NCI-H128 (cell line): ENCODE results near the gene ARL4A.
"Not testable (repeated sequence)": the region's sequence is repeated elsewhere in the genome, so short reads cannot be mapped to it uniquely, and the experiment has no call there.

ENCODE experiments used
- DNase-seq: peaks from one replicate; lab custom pipeline; 2025; ENCODE audit not compliant: unreplicated experiment; lab: John Stamatoyannopoulos, UW

The ARL4A gene

DNA sequence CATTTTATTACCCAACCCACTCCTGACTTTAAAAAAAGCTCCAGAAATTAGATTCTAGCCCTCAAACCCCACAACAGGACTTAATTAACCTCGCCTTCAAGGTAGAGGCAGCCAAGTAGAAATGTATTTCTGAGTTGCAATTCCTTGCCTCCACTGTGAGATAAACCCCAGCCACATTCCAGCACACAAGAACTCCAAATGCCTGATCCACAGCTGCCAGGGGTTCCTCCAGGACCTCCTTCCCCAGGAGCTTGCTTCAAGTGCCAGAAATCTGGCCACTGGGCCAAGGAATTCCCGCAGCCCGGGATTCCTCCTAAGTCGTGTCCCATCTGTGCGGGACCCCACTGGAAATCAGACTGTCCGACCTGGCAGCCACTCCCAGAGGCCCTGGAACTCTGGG lies 25.9 kb upstream of the ARL4A start:
- no peak for DNase-seq

- no peak for DNase-seq
Observed at GRCh38 chr7:12670000-12670729, 17.3 kb upstream of the ARL4A start.

- no peak for DNase-seq
Observed at GRCh38 chr7:12670743-12671520, 16.5 kb upstream of the ARL4A start.

DNA sequence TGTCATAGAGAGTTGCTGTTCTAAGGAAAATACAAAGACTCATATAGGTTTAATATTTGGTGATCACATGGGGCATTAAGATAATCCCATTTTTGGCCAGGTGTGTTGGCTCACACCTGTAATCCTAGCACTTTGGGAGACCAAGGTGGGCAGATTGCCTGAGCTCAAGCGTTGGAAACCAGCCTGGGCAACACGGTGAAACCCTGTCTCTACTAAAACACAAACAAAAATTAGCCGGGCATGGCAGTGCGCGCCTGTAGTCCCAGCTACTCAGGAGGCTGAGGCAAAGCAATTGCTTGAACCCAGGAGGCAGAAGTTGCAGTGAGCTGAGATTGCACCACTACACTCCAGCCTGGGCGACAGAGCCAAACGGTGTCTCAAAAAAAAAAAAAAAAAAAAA lies 14.0 kb upstream of the ARL4A start:
- not testable (repeated sequence) for DNase-seq

DNA sequence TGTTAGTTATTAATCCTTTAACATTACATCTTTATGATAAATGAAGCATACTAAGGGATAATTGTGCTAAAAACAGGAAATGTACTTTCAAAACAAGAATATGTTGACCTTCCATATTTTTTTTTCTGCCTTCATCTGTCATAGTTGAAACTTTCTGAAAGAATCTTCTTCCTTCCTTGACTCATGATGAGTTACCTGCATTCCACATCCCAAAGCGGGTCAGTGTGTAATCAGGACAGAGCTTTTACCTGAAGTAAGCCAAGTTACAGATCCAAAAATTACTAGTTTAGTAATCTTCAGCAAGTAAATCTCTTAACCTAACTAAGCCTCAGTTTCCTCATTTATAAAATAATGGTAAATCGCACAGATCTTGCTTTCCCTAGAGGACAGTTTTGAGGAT lies 13.4 kb upstream of the ARL4A start:
- DNase-seq = no peak

DNA sequence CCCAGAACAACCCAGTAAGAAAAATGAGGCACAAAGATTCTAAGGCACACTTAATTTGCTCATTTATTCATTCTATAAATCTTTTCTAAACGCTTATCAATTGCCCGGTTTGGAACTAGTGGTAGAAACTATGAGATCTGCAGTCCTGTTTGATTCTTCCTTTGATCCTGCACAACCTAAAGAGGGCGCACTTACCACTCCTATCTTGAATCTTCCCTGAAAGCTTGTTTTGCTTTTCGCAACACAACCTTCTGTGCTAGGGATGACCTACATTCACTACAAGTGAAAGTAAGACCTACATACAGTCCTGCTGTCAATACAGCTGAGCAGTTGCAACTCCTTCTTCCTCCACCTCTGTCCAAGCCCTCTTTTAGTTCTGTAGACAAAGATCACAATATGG lies 12.6 kb upstream of the ARL4A start:
- DNase-seq = no peak

GRCh38 chr7:12683678-12684585 lies 3.5 kb upstream of the ARL4A start:
- no peak for DNase-seq

- DNase-seq = no peak
Observed at GRCh38 chr7:12684733-12685132, 2.7 kb upstream of the ARL4A start.

DNA sequence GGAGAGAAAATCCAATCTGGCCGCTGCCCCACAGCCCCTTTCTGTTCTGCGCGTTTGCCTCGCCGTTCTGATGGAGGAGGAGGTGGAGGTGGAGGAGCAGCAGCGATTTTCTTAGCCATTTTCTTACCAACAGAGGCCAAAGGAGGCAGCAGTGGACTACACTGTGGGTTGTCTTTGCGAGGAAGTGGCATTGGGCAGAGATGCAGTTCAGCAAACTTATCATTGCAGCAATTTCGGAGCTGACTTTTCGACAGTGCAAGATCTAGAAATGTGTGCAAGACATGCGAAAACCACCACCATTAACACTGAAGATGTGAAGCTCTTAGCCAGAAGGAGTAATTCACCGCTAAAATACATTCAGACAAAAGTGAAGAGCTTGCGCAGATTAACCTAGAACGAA lies 1.9 kb upstream of the ARL4A start:
- DNase-seq = no peak

GRCh38 chr7:12686234-12686890 lies 1.1 kb upstream of the ARL4A start:
- DNase-seq = peak; percentile 82

DNA sequence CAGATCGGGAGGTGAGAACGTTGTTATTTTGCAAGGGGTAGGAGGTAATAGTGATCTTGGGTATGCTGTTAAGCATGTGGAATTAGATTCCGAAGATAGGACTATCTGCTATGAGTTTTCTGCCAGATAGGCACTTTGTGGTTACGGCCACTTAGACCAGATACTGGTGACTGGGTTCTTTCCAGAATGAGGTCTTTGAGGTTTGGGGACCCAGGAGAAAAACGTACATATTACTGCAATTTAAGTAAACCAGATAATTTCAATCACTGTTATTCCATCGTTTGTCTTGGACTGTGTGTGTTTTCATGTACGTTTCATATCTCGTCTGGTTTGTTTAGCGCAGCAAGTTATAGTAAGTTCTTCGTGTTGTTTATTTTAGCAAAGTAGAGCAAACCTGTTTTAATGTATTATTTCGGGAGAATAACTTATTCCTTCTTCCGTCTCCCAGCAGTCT lies 312 bp downstream of the ARL4A start:
- no peak for DNase-seq

DNA sequence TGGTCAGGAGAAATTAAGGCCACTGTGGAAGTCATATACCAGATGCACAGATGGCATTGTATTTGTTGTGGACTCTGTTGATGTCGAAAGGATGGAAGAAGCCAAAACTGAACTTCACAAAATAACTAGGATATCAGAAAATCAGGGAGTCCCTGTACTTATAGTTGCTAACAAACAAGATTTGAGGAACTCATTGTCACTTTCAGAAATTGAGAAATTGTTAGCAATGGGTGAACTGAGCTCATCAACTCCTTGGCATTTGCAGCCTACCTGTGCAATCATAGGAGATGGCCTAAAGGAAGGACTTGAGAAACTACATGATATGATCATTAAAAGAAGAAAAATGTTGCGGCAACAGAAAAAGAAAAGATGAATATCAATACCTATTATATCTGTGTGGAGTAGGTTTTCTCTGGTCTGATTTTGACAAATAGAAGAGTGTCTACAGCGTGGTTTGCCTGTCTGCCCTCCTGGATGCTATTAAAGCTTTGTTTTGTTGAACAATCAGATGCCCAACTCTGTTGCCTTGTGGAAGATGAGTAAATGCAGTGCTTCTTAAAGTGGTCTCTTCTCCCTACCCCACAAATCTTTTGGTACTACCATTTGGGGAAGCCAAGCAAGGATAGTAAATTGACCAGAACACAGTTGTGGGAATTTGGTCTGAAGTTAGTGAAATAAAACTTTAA lies 1.2 kb downstream of the ARL4A start:
- not testable (repeated sequence) for DNase-seq

DNA sequence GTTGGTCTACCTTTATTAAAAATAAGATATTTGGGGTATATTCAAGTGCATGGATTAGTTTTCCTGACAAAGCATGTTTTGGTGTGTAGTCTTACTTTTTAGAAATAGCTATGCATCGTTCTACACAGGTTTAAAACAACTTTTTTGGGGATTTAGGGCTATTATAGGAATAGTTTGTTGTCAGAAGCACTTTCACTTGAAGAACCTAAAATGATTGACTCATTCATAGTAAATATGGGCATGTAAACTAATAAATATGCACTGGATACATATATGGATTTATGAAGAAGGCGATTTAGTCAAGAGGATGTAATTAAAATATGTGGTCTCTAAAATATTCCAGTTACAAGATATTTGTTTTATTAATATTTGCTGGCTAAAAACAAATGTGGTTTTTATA lies 2.0 kb downstream of the ARL4A start:
- DNase-seq = no peak

GRCh38 chr7:12690041-12690878 lies 2.8 kb downstream of the ARL4A start:
- DNase-seq = no peak

DNA sequence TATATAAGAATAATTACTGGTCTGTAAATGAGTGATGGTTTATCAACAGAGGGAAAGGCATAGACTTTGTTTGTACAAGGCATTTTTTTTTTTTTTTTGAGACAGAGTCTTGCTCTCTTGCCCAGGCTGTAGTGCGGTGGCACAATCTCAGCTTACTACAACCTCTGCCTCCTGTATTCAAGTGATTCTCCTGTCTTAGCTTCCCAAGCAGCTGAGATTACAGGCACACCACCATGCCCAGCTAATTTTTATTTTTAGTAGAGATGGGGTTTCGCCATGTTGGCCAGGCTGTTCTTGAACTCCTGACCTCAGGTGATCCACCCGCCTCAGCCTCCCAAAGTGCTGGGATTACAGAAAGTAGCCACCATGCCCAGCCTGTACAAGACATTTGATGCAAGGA lies 4.0 kb downstream of the ARL4A start:
- not testable (repeated sequence) for DNase-seq

- no peak for DNase-seq
Observed at GRCh38 chr7:12692035-12692434, 4.6 kb downstream of the ARL4A start.

GRCh38 chr7:12692479-12693259 lies 5.2 kb downstream of the ARL4A start:
- no peak for DNase-seq

GRCh38 chr7:12694817-12695216 lies 7.4 kb downstream of the ARL4A start:
- DNase-seq = no peak

- no peak for DNase-seq
Observed at GRCh38 chr7:12695965-12696364, 8.5 kb downstream of the ARL4A start.
